Gastroesophageal sphincter (tissue), 4 donors: ENCODE results near the gene STAG3. TPM values are rescaled to one million over a fixed set of nuclear protein-coding genes. Genes with fewer than 3 reads are reported as not detected.
A peak's percentile ranks its signal among the peaks of the same experiment; 100 is the strongest.

Experiments
- ATAC-seq: fragments of 150-250 bp; one replicate; pipeline ENCODE4 v1.9.1; 2016; ENCODE audit warnings: mild to moderate bottlenecking, moderate library complexity
- H3K27ac ChIP-seq, 4 donors: fragments of 200-600 bp; sonication (generic) in 3 of 4; 1 replicate in 3 of 4; 2 replicates in 1 of 4; pipeline ENCODE4 v1.5.1; 2016 to 2019
- H3K27me3 ChIP-seq: fragments of 200-600 bp; sonication (generic); one replicate; pipeline ENCODE4 v1.5.1; 2019
- H3K36me3 ChIP-seq, 2 donors: fragments of 200-600 bp; sonication (generic); one replicate each; pipeline ENCODE4 v1.5.1; 2019; ENCODE audit warnings: control low read depth in 1 of 2
- H3K4me1 ChIP-seq, 3 donors: fragments of 200-600 bp; sonication (generic); 1 replicate in 2 of 3; 2 replicates in 1 of 3; pipeline ENCODE4 v1.5.1; 2016 to 2019; ENCODE audit warnings: control low read depth in 2 of 3
- H3K4me3 ChIP-seq, 2 donors: fragments of 200-600 bp; sonication (generic); one replicate each; pipeline ENCODE4 v1.5.1; 2019; ENCODE audit warnings: mild to moderate bottlenecking in 1 of 2, moderate library complexity in 1 of 2
- H3K9me3 ChIP-seq, 3 donors: fragments of 200-600 bp; sonication (generic); one replicate each; pipeline ENCODE4 v1.5.1; 2017 to 2019; ENCODE audit warnings: control low read depth in 2 of 3
- EP300 ChIP-seq: sonication (generic); formaldehyde crosslinking; IDR thresholded peaks from one replicate; pipeline ENCODE4 v1.6.1; 2017; ENCODE audit warnings: antibody characterized with exemption, mild to moderate bottlenecking
- POLR2A ChIP-seq, 2 donors: fragments of 450-650 bp; IDR thresholded peaks; one replicate each; pipeline ENCODE4 v1.6.1; 2017; ENCODE audit warnings: antibody characterized with exemption in 2 of 2, mild to moderate bottlenecking in 2 of 2, moderate library complexity in 1 of 2
- POLR2AphosphoS5 ChIP-seq: sonication (generic); formaldehyde crosslinking; IDR thresholded peaks from one replicate; pipeline ENCODE4 v1.6.1; 2017; ENCODE audit warnings: antibody characterized with exemption
- WGBS, 2 donors: methylation state at CpG; one replicate each; pipeline ENCODE4 v1.1.5; 2018; ENCODE audit warnings: low coverage in 1 of 2; 5-methylcytosine and 5-hydroxymethylcytosine counted together
- total RNA-seq, 4 donors: library from RNA; depleted of rRNA; stranded (reverse); fragments of >200 nt; gene quantifications; one replicate each; pipeline ENCODE4 v1.1.0, GENCODE V29; 2016
- TF ChIP-seq, protein P1 (sequence below), 4 experiments: fragments of 200-600 bp in 2 of 4; fragments of 450-650 bp in 2 of 4; sonication (generic) in 1 of 4; IDR thresholded peaks; one replicate each; pipeline ENCODE4 v1.5.1; 2017 to 2019; ENCODE audit warnings: antibody characterized with exemption in 4 of 4, mild to moderate bottlenecking in 2 of 4, moderate library complexity in 2 of 4

The STAG3 gene
- total RNA-seq, 4 donors from 2014 or later: 0.47 TPM; not detected in 3

DNA sequence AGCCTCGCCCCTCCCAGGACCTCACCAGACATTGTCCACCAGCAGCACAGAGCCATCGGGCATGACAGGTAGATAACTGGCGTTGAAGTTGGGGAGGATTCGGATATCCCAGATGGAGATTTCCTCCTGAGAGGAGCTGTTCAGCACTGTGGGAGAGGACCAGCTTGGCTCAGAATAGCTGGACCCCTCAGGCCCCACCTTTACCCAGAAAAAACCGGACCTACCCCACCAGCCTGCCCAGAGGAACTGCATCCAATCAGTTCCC lies 20.7 kb upstream of the STAG3 start:
- TF ChIP-seq POLR2A (IDR thresholded peaks at IDR 0.05) (no peak), POLR2AphosphoS5 (no peak)
- TF ChIP-seq, protein P1, sequence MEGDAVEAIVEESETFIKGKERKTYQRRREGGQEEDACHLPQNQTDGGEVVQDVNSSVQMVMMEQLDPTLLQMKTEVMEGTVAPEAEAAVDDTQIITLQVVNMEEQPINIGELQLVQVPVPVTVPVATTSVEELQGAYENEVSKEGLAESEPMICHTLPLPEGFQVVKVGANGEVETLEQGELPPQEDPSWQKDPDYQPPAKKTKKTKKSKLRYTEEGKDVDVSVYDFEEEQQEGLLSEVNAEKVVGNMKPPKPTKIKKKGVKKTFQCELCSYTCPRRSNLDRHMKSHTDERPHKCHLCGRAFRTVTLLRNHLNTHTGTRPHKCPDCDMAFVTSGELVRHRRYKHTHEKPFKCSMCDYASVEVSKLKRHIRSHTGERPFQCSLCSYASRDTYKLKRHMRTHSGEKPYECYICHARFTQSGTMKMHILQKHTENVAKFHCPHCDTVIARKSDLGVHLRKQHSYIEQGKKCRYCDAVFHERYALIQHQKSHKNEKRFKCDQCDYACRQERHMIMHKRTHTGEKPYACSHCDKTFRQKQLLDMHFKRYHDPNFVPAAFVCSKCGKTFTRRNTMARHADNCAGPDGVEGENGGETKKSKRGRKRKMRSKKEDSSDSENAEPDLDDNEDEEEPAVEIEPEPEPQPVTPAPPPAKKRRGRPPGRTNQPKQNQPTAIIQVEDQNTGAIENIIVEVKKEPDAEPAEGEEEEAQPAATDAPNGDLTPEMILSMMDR (IDR thresholded peaks at IDR 0.05): no peak
- WGBS, 2 donors: no CpG with 5 or more reads among the region's 5 CpGs
- H3K4me1 ChIP-seq: peaks cover 0 to 40% (median 14%) of the 10 kb centered on the region in 3 donors

DNA sequence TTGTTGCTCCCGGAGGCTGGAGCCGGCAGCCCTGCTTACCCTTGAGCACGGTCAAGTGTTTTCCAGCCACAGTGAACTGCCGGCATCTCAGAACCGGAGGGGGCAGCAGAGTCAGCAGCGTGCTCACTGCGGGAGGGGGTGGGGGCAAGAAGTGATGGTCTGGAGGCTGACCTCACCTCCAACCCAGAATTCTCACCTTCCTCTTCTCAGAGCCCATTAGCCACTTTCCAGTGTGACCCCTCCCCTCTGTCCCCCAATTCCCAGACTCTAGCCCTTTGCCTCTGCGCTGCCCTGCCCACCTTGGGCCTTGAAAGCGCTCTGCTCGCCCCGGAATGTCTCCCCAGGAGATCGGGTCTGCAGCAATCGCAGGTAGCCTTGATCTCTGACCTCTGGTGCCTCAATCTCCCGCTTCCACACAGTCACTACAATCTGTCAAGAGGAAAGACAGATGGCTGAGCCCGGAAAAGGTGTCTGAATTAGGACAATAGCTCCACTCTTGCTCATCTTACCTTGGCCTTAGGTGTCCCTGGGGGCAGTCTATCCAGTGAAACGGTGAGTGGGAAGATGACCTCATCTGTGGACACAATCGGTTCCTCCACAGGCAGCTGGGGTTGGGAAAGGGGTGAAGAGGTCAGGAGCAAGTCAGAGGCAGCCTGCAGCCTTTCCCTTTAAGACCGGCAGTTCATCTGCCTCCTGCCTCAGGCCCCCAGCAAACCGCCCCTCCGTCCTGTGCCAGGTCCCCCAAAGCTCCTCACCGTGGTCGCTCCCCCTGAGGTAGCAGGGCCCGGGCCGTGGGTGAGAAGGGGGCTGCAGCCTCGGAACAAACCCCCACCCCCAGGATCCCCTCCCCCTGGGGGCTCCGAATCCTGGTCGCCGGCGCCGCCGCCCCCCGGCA lies 20.1 kb upstream of the STAG3 start:
- Histone ChIP-seq H3K4me1 (peaks cover 0 to 37% (median 14%) of the 10 kb centered on the region in 3 donors), H3K9me3 (no peaks in the 10 kb centered on the region), H3K27me3 (no peaks in the 10 kb centered on the region), H3K36me3 (peaks cover 0 to 47% of the 10 kb centered on the region in 2 donors), H3K4me3 (peak overlapping the region; percentile 55 to 81), H3K27ac (peak overlapping the region; percentile 21 to 89 (median 84))
- TF ChIP-seq POLR2A (IDR thresholded peaks at IDR 0.05) (no peak), EP300 (no peak), POLR2AphosphoS5 (peak; percentile 6)
- TF ChIP-seq, protein P1 (IDR thresholded peaks at IDR 0.05): no peak
- WGBS, 2 donors: 3 to 5% methylated on average over 4 to 16 of the region's 32 CpGs
- ATAC-seq: peak; percentile 46

More for the DNA sequence above, 20.7 kb upstream of the STAG3 start:
- no peak for ATAC-seq
- no peaks in the 10 kb centered on the region for H3K27me3 ChIP-seq
- no peaks in the 10 kb centered on the region for H3K9me3 ChIP-seq
- H3K36me3 ChIP-seq: peaks cover 0 to 50% of the 10 kb centered on the region in 2 donors
- H3K27ac ChIP-seq: peak overlapping the region in 3 of 4 donors; percentile 84 to 89 (median 85)
- H3K4me3 ChIP-seq: no peak overlapping the region

DNA sequence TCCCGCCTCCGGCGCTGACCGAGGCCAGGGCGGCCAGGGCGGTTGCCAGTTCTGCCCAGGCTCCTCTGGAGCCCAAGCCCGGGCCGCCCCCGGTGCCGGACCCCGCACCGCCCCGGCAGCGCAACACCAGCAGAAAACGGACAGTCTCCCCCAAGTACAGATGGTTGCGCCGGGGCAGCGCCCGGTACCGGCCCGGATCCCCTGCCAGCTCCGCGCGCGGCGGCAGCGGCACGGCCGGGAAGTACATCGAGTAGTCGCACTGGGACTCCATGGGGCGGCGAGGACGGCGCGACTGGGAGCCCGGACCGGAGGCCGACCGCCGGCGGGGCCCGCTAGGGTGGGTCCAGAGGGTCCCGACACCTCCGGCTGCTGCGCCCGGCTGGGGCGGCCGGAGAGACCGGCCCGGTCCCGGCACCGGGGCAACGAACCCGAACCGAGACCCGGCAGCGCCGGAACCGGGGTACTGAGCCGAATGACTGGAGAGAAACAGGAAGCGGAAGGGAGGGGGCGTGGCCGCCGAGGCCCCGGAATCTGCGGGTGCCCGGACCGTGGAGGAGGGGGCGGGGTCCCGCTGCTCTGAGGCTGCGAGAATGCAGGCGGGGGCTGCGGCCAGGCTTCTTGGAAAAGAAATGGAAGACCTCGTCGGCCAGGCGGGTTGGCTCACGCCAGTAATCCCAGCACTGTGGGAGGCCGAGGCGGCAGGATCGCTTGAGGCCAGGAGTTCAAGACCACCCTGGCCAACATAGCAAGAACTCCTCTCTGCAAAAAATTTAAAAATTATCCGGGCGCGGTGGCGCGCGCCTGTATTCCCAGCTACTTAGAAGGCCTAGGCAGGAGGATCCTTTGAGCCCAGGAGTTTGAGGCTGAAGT lies 19.3 kb upstream of the STAG3 start, which contains the start of gene TRAPPC14:
Gene TRAPPC14, minus strand, starts transcription at position 495 of the 870 bp plus-strand sequence. Its CDS starts 224 bp downstream, at position 271.
- WGBS, 2 donors: 5 to 20% methylated on average over 1 to 15 of the region's 87 CpGs
- H3K9me3 ChIP-seq: no peaks in the 10 kb centered on the region
- ATAC-seq: peak; percentile 92
- H3K4me3 ChIP-seq: peak within 1 kb of the TSS; percentile 55 to 81
- TF ChIP-seq POLR2A (IDR thresholded peaks at IDR 0.05) (peak; percentile 30 to 43), EP300 (no peak), POLR2AphosphoS5 (peak; percentile 60)
- TF ChIP-seq, protein P1 (IDR thresholded peaks at IDR 0.05): peak in 2 of 4 experiments; percentile 6 to 16
- peak within 1 kb of the TSS; percentile 21 to 89 (median 84) for H3K27ac ChIP-seq
- H3K27me3 ChIP-seq: no peaks in the 10 kb centered on the region
- peaks cover 0 to 37% (median 14%) of the 10 kb centered on the region in 3 donors for H3K4me1 ChIP-seq
- H3K36me3 ChIP-seq: peaks cover 0 to 38% of the 10 kb centered on the region in 2 donors

GRCh38 chr7:100159099-100159623 lies 18.6 kb upstream of the STAG3 start:
- 28 to 60% methylated on average over 3 to 7 of the region's 7 CpGs for WGBS, 2 donors
- no peak for ATAC-seq
- peak overlapping the region; percentile 55 to 81 for H3K4me3 ChIP-seq
- peaks cover 0 to 36% (median 14%) of the 10 kb centered on the region in 3 donors for H3K4me1 ChIP-seq
- H3K36me3 ChIP-seq: peaks cover 0 to 31% of the 10 kb centered on the region in 2 donors
- no peaks in the 10 kb centered on the region for H3K9me3 ChIP-seq
- H3K27ac ChIP-seq: peak overlapping the region in 3 of 4 donors; percentile 84 to 89 (median 85)
- no peak for TF ChIP-seq POLR2A (IDR thresholded peaks at IDR 0.05)
- no peak for TF ChIP-seq EP300
- TF ChIP-seq, protein P1 (IDR thresholded peaks at IDR 0.05): no peak
- no peak for TF ChIP-seq POLR2AphosphoS5
- no peaks in the 10 kb centered on the region for H3K27me3 ChIP-seq
